GM18517 (cell line): ENCODE results near the gene ABCD4.
A peak's percentile ranks its signal among the peaks of the same experiment; 100 is the strongest.
"Not testable (repeated sequence)": the region's sequence is repeated elsewhere in the genome, so short reads cannot be mapped to it uniquely, and the experiment has no call there.

Experiments
- ATAC-seq: cut with Tn5 transposase; IDR thresholded peaks from one replicate; pipeline ENCODE4 v1.9.1; 2021; ENCODE audit warnings: mild to moderate bottlenecking, moderate library complexity; ENCODE audit not compliant: unreplicated experiment

Gene ABCD4

DNA sequence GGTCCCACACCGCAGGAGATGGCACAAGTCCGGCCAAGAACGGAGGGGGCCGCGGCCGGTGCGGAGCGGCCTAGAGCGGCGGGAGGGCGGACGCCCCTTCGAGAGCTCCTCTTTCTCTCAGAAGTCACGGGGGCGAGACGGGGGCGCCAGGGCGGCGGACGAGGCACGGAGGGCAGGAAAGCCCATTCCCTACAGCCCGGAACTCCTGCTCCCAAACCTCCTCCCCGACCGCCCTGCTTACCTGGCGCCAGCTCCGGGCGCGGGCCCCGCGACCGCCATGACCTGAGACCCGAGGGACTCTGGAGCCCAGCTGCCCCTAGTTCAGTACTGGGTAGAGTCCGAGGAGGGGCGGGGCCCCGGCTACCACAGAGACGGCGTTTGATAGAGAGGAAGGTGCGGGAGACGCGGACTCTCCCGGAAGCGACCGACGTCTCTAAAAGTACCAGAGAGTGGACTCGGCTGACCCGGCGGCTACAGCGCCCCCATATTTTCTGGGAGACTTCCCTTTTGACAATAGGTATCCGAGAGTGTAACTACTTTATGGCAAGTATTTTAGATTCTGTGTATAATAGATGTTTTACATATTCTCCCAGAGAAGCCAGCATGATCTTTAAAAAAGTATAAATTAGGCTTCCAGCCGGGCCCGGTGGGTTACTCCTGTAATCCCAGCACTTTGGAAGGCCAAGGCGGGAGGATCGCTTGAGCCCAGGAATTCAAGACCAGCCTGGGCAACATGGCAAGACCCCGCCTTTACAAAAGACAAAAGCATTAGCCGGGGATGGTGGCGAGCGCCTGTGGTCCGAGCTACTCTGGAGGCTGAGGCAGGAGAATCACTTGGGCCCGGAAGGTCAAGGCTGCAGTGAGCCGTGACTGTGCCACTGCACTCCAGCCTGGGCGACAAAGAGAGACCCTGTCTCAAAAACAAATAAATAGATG lies at the start of gene ABCD4:
TSS of gene ABCD4 (minus strand) at position 301 of the 936 bp plus-strand sequence. CDS start at position 279, 22 bp downstream.
- ATAC-seq = peak; percentile 96

GRCh38 chr14:74350928-74351323 lies 48.2 kb upstream of the ABCD4 start:
- ATAC-seq = no peak

DNA sequence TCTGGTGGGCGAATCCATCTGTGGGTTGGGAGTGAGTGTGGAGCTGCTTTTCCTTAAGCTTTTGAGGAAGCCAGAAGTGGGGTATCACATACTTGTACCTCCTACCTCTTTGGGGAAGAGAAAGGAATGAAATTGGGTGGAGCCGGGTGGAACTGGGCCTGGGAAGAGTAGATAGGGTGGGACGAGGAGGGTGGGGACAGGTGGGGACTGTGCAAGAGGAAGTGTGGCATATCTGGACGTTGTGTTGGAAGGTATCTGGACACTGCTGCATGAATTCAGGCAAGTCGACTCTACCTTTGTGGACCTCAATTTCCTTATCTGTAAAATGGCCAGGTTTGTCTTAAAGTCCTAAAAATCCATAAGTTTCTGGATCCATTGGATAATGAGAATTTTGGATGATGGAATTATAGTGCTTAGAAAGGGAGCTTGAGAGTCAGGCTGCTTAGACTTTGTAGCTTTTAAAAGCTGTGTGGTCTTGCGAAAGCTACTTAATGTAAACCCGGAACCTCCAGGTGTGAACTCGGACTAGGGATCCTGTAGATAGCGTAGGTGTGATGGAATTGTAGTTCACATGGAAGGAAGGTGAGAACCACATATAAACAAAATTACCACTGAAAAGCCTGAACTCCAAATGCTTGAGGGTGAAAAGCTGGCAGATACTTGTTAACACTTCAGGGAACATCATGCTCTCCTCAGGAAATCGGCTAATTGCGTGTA lies 47.6 kb upstream of the ABCD4 start:
- ATAC-seq = no peak

- ATAC-seq = no peak
Measured at GRCh38 chr14:74349757-74350156, 47.0 kb upstream of the ABCD4 start.

- ATAC-seq = no peak
Measured at GRCh38 chr14:74348735-74349463, 46.2 kb upstream of the ABCD4 start.

DNA sequence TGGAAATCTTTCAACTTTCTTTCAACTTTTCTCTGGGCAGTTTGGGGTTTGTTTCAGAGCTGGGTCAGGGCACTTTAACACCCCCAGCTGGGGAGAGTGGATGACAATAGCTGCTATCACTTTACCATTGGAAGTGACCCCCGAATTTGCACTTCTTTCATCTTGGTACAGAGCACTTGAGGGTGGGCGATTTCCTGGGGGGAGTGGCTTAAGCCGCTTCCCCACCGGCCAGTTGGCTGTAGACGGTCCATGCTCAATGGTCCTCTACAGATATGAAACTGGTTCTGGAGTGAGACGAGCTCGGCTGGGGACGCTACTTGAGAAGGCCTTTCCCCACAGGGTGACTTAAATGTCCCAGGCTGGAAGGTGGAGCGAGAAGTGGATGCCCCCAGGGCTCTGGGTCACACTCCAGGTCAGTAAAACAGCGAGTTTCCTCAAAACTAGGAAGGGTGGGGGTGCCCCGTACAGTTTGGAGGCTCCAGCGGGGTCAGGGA lies 45.6 kb upstream of the ABCD4 start, which contains the start of gene VRTN:
TSS of gene VRTN (plus strand) at position 231 of the 494 bp plus-strand sequence. CDS start 8,313 bp downstream, outside the sequence.
- ATAC-seq = no peak

DNA sequence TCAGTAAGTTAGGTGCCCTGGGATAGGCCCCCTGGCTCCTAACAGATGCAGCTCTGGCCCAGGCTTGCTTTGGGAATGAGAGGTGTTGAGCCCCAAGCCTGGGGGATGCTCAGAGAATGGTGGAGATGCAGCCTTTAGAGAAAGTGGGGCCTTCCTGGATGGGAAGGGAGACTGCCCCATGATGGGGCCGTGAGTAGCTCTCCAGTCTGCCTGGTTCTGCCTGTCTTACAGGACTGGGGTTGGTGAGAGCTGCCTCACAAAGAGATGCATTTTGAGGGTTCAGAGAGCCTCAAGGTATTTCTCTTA lies 45.0 kb upstream of the ABCD4 start:
- ATAC-seq = no peak

DNA sequence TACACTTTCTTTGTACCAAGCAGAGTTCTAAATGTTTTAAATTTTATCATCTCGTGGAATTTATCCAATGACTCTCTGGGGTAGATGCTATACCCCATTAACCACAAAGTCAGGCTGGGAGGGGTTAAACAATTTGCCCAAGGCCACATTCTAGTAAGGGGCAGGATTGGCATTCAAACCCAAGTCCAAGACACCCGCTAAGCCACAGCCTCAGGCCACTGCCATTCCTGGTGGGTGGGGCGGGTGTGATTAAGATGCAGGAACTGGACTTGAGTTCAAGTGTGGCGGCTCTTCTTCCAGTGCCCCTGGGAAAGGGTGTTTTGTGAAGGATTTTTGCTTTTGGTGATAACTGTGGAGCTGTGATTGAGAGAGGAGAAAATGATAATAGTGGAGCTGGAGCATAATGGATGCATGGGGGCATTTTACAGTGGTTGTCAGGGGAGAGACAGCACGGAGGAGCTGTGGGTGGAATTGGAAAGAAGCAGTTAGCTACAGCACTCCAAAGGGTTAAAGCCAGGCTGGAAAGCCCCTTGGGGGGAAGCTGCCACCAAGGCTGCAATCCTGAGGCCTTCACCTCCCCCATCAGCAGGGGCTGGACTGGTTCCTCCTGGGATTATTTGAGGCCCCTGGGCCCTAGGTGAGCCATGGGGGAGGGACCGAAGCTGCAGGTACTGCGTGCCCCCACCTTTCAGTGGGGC lies 44.5 kb upstream of the ABCD4 start:
- no peak for ATAC-seq

DNA sequence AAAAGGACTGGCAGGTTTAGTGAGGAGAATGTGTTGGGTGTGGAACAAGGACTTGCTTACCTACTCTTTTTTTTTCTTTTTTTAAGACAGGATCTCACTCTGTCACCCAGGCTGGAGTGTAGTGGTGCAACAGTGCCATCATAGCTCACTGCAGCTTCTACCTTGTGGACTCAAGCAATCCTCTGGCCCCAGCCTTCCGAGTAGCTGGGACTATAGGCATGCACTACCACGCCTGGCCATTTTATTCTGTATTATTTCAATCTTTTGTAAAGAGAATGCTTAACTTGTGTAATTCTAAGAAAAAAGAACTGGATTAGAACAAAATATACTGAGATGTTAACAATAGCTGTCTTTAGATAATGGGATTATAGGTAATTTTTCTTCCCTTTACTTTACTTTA lies 43.6 kb upstream of the ABCD4 start:
- no peak for ATAC-seq

GRCh38 chr14:74333909-74334308 lies 31.2 kb upstream of the ABCD4 start:
- no peak for ATAC-seq

GRCh38 chr14:74329950-74330552 lies 27.3 kb upstream of the ABCD4 start:
- not testable (repeated sequence) for ATAC-seq

DNA sequence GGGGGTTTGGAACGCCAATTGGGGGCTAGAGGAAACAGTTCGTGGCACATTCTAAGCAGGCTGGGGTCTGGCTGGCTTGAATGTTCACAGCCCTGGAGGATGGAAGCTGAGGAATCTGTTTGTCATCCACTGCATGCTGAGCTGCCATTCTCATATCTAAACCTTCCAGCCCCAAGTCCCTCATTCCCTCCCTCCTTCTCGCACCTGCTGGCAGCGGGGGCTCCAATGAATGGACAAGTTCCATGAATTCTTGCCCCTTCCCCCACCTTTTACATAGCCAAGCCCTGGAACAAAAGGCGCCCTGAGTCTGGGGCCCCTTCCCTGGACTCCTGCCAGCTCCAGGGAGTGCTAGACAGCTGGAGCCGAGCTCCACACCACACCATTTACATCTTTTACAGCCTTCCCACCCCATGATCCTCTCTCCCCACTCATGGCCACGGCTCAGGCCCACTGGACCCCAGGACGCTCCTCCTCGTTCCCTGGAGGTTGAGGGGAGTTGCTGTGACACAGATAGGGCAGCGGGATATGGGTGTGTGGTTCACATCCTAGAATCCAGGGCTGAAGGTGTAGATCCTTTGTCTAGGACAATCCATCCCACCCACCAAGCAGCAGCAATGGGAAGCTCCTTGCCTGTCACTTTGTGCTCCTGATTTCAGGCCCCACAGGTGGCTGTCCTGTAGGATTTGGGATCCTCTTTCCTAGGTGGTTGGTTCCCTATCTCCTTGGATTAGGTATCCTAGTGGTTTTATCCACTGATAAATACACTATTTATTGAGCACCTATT lies 23.8 kb upstream of the ABCD4 start:
- ATAC-seq = no peak

GRCh38 chr14:74325446-74325845 lies 22.7 kb upstream of the ABCD4 start:
- no peak for ATAC-seq

DNA sequence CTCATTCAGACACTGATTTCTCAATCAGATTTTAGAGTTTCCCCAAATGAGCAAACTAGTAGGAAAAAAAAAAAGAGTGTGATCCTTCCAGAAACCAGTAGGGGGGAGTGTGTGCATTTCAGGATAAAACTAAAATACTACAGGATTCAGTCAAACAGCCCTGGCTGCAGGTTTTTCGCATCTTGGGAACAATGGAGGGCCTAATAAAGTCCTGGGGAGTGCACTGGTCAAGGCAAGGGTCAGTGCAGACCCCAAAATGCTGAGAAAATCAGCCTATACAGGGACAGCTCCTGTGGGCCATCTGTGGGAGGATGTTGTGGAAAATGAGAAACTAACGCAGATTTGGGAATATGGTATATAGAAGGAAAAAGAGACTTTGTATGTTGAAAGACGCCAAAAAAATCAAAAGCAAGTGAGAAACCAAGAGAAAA lies 22.2 kb upstream of the ABCD4 start:
- ATAC-seq = no peak

DNA sequence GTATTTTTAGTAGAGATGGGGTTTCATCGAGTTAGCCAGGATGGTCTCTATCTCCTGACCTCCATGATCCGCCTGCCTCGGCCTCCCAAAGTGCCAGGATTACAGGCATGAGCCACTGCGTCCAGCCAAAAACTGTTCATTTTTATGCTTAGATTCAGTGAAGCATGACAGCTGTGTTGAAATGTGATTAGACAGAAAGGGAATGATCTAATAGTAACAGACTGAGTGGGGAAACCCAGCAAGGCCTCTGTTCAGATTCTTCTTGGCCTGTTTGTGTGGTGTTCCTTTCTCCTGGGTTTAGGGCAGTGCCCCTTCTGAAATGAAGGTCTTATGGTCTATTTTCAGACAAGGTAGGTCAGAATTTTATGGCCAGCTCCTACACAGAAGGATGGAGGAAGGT lies 11.8 kb upstream of the ABCD4 start:
- ATAC-seq = no peak

DNA sequence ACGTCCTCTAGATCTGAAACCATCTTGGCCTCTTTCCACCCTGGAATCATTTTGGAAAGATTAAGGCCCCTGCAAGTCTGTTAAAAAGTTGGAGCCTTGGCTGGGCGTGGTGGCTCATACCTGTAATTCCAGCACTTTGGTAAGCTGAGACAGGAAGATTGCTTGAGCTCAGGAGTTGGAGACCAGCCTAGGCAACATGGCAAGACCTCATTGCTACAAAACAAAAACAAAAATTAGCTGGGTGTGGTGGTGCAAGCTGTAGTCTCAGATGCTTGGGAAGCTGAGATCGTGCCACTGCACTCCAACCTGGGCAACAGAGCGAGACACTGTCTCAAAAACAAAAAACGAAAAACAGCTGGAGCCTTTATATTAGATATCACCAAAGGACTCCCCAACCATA lies 10.9 kb upstream of the ABCD4 start:
- no peak for ATAC-seq

GRCh38 chr14:74312161-74312560 lies 9.4 kb upstream of the ABCD4 start:
- ATAC-seq = no peak

DNA sequence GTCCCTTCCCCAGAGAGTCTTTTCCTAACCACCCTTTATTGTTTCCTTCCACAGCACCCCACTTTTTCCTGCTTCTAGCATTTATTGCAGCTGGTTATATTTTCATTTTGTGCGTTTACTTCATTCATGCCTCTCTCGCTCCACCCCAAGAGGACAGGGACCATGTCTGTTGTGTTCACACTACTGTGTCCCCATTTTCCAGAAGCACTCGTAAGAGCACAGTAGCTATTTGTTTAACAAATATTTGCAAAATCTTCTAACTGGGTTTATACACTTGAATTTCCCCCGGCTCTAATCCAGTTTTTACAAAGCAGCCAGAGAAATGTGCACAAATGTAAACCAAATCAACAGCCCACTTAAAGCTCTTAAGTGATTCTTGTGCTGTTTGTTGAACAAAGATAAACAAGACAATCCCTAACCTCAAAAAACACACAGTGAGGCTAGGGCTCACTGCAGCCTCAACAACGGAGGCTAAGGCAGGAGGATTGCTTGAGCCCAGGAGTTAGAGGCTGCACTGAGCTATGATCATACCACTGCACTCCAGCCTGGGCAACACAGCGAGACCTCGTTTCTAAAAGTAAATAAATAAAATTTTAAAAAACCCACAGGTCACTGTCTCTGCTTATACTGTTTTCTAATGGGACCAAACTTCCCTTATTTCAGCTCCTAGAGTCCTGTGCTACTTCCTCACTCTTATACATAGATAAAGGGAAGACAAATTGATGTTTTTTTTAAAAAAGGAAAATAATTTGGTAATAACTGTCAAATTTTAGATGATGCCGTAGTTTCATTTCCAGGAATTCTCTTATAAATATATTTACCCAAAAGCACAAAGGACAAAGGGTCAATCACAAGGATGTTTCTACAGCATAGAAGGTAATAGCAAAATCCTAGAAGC lies 6.6 kb upstream of the ABCD4 start:
- ATAC-seq = no peak
